NCI-H748 (cell line): ENCODE measurements around the gene TES.
A peak's percentile ranks its signal among the peaks of the same experiment; 100 is the strongest.

Source experiments
- DNase-seq: peaks from one replicate; lab custom pipeline; 2025; ENCODE audit not compliant: unreplicated experiment; lab: John Stamatoyannopoulos, UW

The TES gene

DNA sequence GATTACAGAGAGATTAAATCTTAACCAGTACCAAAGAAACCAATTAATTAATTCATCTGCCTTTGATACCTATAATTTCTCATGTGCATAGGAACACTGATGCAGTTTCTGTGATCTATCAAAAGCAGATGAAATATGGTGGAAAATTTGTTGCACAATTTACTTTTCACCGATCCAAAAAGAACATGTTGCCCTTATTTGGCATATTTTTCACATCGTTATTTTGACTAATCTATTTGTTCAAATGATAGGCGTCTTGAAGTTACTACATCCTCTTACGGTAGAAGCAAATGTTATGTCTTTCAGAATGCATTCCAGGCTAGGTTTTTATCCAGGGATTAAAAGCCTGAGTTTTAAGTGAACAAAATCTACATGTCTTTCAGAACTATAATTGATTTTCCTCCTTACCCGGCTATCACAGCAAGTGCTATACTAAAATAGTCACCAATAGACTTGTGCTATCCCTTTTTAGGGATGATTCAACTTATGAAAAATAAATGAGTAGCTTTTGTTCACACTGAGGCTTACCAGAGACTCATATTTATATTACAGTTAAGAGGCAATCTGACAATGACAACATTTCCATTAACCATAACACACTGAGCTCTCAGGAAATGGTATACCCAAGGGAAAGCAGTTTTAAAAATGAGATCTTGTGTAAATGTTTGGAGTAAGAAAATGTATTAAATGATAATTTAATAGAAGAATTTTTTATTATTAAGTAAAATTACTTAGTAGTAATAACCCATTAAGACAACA, 16.8 kb upstream of the TES start:
- DNase-seq = no peak

DNA sequence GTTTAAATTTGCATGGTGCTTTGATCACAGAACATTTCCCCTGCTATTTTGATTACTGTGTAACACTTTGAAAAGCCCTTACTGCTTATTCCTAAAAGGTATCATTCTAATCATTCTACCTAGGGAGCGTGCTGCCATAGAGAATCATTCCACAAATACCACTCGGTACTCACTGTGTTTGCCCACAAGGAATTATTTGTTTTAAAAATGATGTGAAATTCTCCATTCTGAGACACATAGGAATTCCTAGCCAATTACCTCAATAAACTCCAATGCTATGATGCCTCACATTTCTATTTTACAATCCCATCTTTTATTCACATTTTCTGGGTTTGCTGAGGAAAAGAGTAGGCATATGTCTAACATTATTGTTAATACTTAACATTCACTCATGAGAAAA, 16.2 kb upstream of the TES start:
- no peak for DNase-seq

DNA sequence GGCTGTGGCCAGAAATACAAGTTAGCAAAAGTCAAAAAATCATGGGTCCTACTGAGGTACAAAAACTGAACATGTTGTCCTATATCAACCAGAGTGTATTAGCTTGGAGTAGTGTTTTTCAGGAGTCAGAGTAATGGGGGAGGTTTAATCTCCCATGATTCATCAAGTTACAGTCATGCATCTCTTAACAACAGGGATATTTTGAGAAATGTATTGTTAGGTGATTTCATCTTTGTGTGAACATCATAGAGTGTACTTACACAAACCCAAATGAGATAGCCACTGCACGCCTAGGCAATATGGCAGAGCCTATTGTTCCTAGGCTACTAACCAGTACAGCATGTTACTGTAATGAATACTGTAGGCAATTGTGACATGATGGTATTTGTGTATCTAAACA, 14.9 kb upstream of the TES start:
- DNase-seq = no peak

DNA sequence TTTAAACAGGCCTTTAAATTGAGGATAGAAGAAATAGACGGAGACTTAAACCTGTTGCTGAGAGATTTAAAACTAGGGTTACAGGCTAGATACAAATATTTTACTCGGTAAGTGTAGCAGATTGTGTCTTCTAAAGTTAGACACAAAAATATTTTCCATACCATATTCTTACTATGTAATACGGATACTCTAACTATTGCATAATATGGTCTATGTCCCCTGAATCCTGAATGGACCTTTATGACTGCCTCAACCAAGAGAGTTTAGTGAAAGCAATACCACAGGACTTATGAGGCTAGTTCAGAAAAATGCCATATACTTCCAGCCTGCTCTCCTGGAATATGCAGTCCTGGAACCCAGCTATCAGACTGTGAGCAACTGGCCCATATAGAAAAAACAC, 13.4 kb upstream of the TES start:
- no peak for DNase-seq

DNA sequence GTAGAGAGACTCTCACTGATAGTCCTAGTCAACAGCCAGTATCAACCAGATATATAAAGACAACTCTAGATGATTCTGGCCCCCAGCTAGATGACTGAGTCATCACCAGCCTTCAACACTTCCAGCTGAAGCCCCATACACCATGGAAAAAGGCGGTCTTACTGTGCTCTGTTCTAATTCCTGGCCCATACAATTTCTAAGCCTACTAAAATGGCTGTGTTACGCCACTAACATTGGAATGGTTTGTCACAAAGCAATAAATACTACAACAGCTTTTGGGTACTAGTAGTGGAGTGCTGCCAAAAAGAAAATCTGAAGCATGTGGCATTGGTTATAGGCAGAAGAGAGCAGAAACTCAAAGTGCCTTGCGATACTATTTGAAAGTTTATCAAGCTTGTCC, 13.0 kb upstream of the TES start:
- no peak for DNase-seq

DNA sequence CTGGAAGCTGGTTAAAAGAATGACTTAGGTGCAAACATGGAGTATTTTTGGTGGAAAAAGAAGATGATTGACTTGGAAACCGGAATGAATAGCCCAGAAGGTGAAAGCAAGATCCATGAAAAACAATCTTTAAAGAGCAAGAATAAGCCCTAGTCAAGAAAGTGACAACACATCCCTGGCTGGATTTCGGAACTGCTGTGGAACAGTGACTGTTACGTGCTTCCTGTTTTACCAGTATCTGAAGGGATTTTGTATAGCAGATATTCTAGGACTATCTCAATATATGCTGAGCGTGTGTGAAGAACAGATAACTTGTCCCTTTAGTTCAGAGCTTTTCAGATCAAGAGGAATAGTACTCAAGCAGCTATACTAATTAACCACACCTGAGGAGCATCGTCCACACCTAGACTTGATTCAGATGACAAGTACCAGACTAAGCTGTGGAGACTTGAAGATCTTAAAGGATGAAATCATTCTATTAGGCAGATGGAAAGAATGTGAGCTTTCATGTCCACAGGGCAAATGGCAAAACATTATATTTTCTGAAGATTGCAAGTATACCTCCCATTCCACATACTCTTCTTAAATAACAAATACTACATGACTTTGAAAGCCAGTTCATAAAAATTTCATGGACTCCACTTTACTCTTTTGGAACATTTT, 11.5 kb upstream of the TES start:
- DNase-seq = no peak

DNA sequence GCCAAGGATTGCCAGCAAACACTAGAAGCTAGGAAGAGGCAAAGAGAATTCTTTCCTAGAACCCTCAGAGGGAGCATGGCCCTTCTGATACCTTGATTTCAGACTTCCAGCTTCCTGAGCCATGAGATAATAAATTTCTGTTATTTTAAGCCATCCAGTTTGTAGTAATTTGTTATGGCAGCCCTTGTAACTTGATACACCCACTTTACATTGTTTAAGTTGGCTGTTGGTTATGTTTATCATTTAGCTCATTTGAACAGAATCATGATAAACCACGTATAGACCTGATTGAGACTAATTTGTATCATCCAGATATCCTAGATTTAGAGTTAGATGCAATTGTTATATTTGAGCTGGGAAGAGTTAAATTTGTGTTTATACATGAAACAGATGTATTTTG, 9.4 kb upstream of the TES start:
- peak; percentile 34 for DNase-seq

DNA sequence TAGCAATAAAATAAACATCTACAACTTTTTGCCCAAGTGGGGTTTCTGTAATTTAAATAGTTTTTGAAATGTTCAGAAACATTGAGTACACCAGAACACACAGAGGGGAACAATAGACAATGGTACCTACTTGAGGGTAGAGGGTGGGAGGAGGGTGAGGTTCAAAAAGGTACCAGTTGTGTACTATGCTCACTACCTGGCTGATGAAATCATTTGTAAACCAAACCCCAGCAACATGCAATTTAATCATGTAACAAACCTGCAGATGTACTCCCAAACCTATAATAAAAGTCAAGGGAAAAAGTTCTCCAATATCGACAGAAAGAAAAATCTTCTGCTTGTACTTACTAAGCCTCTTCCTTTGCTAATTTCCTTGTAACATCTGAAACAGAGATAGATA, 4.2 kb upstream of the TES start:
- DNase-seq = no peak

DNA sequence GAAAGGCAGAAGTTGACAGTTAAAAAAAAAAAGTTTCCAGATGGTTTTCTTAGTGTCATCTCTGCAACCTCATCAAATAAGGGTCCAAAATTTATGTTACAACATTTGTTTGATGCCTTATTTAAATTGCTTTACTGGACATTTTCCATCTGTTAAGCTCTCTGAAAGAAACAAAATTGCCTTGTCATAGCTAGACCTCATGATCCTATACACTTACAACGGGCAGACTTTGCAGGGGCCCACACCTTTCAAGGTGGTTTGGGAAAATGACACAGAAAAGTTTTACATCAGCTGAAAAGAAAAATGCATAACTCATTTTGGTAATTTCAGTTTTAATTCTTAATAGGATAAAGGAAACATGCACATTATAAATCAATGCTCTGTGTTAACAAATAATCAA, 1.4 kb upstream of the TES start:
- no peak for DNase-seq

DNA sequence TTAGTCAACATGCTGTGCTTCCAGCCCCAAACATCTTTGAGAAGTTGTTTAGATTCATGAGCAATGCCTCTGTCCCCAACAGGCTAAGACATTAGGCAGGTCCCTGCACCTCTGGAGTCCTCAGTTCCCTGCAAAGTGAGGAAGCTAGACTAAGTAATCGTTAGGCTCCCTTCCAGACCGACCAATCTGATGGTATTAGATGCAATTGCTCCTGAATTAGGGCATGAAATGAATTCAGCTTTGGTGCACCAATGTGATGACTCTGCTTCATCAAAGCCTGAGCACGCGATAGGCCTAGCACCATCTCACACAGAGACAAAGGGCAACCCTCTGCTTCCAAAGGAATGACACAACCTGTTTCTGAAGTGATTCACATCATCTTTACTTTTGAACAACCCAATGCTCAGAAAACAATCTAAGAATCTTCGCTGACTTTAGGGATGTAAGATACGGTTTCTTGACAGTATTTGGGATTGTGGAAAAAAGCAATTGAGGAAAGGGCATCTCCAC, 723 bp upstream of the TES start:
- DNase-seq = no peak

DNA sequence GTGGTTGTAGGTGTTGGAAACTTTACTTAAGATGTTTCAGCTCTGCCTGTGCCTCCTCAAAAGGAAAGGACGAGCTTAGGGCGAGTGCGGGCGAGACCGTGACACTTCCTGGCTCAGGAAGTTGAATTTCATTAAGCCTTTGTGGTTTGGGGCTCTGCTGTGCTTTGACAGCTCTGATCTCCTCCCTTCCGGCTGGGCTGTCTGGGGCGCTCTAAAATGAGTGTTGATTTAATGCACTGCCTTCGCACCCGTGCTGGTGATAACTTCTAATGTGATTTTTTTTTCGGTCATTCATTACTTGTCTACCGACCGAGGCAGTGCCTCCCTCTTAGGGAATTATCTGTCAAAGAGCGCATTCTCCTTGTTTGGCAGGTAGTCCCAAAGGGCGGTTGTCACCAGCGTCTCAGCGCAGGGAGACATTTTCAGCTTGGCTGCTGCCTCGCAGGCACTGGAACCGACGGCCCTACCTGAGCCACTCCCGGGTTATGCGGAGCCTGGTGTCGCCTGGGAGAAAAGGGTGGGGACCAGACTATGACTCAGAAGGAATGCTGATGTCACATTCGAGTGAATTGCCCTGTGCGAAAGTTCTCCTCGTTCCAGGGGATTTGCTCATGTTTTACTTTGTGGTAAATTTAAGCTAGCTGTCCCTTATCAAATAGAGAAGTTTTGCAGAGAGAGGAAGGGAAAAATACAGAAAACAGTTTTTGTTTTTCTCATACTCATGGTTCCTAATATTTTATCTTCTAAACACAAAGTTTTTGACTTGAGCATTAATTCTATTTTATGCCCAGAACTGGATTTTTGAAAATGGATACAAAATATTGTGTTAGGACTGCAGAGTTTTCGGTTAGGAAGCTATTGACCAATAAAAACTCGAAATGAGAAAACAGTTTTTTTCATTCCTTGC, 920 bp downstream of the TES start:
- peak; percentile 78 for DNase-seq

DNA sequence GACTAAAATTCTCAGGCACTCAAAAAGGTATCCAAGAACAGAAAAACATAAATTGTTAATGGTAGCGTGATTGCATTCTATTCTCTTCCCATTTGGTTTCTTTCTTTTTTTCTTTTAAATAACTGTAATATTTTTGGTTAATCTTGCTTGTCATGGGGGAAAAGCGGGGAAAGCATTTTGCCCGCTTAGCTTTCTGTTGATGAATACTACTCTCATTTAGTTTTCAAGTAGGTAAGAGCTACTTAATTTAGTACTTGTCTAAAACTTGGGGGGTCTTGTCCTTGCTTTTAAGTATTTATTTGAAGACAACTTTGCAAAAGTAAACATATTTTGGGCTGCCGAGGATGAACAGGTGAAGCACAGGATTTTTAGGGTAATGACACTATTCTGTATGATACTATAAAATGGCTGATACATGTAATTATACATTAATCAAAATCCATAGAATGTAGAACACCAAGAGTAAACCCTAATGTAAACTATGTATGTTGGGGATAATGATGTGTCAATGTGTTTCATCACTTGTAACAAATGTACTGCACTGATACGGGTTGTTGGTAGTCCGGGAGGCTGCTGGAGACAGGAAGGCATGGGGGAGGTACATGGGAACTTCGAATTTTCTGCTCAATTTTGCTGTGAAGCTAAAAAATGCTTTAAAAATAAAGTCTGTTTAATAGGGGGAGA, 1.7 kb downstream of the TES start:
- no peak for DNase-seq

DNA sequence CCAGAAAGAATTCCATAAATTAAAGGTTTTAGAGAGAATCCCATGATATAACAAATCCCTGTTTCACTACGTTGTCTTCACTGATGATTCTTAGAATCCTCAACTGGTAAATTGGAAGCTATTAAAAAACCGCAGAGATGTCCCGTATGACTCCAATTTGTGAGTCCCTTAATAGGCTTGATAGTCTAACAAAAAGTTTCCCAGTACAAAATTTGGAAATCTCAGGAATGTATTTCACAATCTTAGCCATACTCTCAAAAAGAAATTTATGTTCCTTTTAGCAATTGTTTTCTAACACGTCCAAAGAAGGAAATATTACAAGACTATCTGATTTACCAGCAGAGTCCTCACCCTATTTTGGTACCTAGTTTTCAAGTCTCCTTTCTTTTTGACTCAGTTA, 2.5 kb downstream of the TES start:
- no peak for DNase-seq

DNA sequence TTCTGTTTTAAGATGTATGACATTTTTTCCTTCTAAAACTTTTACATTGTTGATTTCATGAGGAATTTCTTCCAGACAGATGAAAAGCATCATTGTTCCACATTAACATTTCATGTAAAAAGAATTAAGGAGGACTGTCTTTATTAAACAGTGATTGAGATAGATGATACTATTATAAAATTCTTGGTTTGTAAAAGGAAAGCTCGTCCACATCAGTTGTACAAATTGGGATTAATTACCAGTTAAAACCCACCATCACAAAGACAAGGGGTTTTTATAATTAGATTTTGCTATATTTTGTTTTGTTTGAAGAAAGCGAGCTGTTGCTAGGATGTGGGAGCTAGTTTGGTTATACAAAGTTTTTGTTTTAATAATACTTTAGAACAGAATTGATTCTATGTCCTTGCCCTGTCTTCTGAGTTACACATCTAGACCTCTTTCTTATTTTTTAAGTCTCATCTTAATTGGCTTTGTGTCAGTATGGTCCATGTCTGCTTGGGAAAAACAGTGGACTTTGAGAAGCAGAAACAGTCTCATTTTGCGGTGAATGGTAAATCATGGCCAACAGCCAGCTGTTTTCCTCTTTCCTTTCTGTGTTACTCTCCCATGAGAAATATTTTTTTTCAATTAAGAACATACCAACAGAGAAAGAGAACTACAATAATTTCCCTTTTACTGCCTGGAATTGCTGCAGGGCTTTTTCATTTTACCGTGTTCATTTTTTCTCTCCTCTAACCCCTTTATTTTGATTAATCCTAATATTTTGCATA, 3.2 kb downstream of the TES start:
- DNase-seq = no peak

DNA sequence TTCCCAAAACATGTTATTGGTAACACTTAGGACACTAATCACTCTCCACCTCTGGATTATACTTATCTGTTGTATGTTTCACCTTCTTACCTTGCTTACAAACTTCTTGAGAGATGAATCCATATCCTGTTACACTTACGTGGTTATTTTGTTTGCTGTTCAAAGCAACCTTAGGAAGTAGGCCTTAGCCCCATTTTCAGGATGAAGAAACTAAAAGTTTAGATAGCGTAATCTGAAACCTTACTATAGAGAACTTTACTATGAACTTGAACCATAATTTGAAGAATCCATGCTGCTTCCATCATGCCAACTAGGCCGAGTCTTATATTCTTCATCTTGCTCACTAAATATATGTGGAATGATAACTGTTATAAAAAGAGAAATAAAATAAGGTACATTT, 4.6 kb downstream of the TES start:
- no peak for DNase-seq

DNA sequence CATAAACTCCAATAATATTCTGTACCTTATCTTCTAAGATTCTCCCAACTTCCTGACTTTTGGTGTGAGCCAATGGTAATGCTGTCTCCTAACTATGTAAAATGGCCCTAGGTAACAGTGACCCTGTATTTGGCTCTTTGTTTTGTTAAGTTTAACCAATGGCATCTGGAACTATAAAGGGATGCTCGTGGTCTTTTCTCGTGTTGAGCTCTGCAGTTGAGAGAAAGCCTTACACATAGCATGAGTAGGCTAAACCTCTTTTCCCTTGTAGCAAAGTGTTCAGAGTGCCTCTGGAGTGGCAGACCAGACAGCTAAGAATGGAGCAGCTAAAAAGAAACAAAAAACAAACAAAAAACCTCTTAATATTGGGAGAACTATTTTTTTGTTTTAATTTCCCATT, 5.2 kb downstream of the TES start:
- no peak for DNase-seq

DNA sequence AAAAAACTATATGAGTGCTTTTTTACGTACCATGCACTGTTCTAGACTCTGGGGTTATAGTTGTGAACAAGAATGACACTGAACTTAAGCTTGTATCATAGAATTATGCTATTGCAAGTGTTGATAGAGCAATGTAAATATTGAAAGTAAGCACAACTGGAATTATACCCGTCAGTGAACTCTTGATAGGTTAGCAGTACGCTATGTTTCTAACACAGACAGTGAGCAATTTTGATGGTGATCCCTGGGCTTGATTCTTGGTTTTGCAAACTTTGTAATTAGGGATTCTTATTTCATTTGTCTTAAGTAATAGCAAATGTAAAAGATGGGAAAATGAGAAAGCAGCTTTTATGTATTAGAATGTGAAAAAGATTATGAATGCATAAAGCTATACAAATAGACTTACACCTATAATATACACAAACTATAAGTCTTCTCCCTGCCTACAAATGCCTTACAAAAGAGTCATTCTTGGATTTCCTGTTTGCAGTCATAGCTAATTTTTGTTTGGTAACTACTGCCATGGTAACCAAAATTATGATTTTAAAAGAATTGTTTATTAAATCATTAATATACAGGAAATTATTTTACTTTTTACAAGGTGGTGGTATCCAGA, 6.7 kb downstream of the TES start:
- DNase-seq = no peak

DNA sequence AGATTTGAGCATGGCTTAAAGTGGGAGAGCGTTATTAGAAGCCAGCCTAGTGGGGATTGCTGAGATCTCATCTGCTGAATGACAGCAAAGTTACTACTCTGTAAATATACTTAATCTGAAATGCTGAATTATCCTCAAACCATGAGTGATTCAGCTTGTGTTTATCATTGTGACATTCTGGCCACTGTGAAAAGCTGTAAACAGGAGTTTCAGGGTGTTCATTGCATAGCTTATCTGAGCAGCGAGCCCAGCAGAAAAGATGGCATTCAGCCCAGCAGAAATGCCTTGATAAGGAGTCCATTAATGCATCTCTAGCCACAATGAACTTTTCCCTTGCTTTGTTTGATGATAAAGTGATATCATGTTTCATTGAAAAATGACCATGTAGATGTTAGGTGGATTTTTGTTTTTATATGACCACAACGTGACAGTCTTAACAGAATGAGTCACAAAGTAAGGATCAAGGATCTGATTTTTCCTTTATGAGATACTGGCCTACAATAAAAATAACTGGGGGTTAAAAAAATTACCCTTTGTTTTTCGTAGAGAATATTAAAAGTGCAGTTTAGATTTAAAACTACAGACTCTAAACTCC, 7.8 kb downstream of the TES start:
- no peak for DNase-seq

DNA sequence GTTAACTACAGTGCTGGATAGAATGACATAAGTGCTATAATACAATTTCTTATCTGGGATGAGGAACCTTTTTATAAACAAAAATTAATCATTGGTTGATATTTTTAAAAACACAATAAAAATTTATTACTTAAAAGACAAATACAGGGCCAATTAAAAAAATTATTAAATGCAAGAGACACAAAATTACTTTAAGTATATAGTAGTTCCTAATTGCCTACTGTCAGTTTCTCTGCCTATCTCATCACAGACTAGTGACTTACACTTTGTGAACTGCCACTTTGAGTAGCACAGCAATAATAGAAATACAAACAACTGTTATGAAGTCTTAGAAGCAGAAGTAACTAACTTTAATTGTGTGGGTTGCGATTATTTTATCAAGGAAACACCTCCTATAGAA, 8.4 kb downstream of the TES start:
- no peak for DNase-seq

DNA sequence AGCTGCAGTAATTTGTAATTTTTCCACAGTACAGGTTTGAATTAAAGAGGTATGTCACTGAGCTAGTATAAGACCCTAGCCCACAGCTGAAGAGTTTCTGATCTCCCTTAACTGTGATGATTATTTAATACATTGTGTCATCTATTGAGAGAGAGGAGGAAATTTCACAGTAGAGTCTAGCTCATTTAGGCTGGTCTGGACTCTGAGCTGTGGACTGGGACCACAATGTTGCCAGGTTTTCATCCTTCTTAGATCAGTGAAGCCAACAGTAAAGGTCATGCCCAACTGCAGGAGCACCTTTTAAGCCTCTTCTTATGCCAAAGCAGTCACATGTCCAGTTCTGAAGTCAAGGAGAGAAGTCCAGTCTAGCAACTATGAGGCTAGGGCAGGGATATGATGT, 8.9 kb downstream of the TES start:
- DNase-seq = no peak
